ENCODE measurements around the gene JAM3. TPM values are rescaled to one million over a fixed set of nuclear protein-coding genes. Genes with fewer than 3 reads are reported as not detected.

JAM3 gene
- polyA plus RNA-seq, 1 donor from 2014 or later: 46.1 TPM

DNA sequence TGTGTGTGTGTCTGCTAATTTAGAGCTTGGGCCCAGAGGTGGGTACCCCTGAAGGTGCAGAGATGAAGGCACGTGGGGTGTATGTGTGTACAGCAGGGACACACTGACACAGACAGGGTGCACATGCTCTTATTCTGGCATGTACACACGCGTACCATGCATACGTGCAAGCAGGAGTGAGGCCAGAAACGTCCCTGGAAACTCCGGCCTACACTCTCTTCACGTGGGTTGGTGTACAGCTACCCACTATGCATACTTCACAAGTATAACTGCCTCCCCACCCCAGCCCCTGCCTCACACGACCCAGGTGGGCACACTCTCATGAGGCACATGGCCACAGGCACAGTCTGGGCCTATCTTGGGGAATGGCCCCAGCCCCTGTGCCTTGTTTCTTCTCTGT lies 27.5 kb upstream of the JAM3 start:
- Histone ChIP-seq H3K27me3 (ENCODE audit: insufficient read depth, low read depth, low read length) (no peaks in the 10 kb centered on the region), H2AFZ (ENCODE audit: low read depth, low read length) (no peak overlapping the region), H3K4me2 (ENCODE audit: low read length) (no peak overlapping the region), H3K27ac (ENCODE audit: low read length) (no peak overlapping the region), H4K20me1 (ENCODE audit: insufficient read depth) (no peaks in the 10 kb centered on the region), H3K36me3 (ENCODE audit: insufficient read depth, low read length) (no peaks in the 10 kb centered on the region), H3F3A (ENCODE audit: insufficient read depth, low read length, poor library complexity, severe bottlenecking) (no peaks in the 10 kb centered on the region), H3K9ac (ENCODE audit: low read length) (no peak overlapping the region), H3K9me2 (ENCODE audit: insufficient read depth, low read length) (no peaks in the 10 kb centered on the region), H3K4me3 (ENCODE audit: low read length) (no peak overlapping the region), H3K79me2 (replicated peaks; ENCODE audit: insufficient read depth, low read length) (no peaks in the 10 kb centered on the region), H3K9me3 (ENCODE audit: low read length) (no peaks in the 10 kb centered on the region)
- no peak for TF ChIP-seq EZH2 (IDR thresholded peaks at IDR 0.05; ENCODE audit: borderline replicate concordance, insufficient read depth, low read length, poor library complexity, severe bottlenecking)
- no peak for TF ChIP-seq TAF1 (IDR thresholded peaks at IDR 0.05; ENCODE audit: low read depth)
- TF ChIP-seq EP300 (conservative IDR thresholded peaks at IDR 0.05; ENCODE audit: poor library complexity, severe bottlenecking): no peak
- TF ChIP-seq, protein P1, sequence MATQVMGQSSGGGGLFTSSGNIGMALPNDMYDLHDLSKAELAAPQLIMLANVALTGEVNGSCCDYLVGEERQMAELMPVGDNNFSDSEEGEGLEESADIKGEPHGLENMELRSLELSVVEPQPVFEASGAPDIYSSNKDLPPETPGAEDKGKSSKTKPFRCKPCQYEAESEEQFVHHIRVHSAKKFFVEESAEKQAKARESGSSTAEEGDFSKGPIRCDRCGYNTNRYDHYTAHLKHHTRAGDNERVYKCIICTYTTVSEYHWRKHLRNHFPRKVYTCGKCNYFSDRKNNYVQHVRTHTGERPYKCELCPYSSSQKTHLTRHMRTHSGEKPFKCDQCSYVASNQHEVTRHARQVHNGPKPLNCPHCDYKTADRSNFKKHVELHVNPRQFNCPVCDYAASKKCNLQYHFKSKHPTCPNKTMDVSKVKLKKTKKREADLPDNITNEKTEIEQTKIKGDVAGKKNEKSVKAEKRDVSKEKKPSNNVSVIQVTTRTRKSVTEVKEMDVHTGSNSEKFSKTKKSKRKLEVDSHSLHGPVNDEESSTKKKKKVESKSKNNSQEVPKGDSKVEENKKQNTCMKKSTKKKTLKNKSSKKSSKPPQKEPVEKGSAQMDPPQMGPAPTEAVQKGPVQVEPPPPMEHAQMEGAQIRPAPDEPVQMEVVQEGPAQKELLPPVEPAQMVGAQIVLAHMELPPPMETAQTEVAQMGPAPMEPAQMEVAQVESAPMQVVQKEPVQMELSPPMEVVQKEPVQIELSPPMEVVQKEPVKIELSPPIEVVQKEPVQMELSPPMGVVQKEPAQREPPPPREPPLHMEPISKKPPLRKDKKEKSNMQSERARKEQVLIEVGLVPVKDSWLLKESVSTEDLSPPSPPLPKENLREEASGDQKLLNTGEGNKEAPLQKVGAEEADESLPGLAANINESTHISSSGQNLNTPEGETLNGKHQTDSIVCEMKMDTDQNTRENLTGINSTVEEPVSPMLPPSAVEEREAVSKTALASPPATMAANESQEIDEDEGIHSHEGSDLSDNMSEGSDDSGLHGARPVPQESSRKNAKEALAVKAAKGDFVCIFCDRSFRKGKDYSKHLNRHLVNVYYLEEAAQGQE (IDR thresholded peaks at IDR 0.05; ENCODE audit: borderline replicate concordance): no peak
- no peak for TF ChIP-seq RAD21 (conservative IDR thresholded peaks at IDR 0.05)
- no peak for TF ChIP-seq CTCF (IDR thresholded peaks at IDR 0.05; ENCODE audit: poor library complexity, severe bottlenecking)

GRCh38 chr11:134041791-134042696 lies 26.8 kb upstream of the JAM3 start:
- Histone ChIP-seq H2AFZ (ENCODE audit: low read depth, low read length) (no peak overlapping the region), H3K4me2 (ENCODE audit: low read length) (no peak overlapping the region), H3K4me3 (ENCODE audit: low read length) (no peak overlapping the region), H3F3A (ENCODE audit: insufficient read depth, low read length, poor library complexity, severe bottlenecking) (no peaks in the 10 kb centered on the region), H3K27ac (ENCODE audit: low read length) (no peak overlapping the region), H3K79me2 (replicated peaks; ENCODE audit: insufficient read depth, low read length) (no peaks in the 10 kb centered on the region), H3K27me3 (ENCODE audit: insufficient read depth, low read depth, low read length) (no peaks in the 10 kb centered on the region), H3K9ac (ENCODE audit: low read length) (no peak overlapping the region), H3K36me3 (ENCODE audit: insufficient read depth, low read length) (no peaks in the 10 kb centered on the region), H4K20me1 (ENCODE audit: insufficient read depth) (no peaks in the 10 kb centered on the region), H3K9me3 (ENCODE audit: low read length) (no peaks in the 10 kb centered on the region), H3K9me2 (ENCODE audit: insufficient read depth, low read length) (no peaks in the 10 kb centered on the region)
- TF ChIP-seq TAF1 (IDR thresholded peaks at IDR 0.05; ENCODE audit: low read depth) (no peak), POLR2AphosphoS5 (IDR thresholded peaks at IDR 0.05) (no peak), CTCF (IDR thresholded peaks at IDR 0.05; ENCODE audit: poor library complexity, severe bottlenecking) (no peak), EP300 (conservative IDR thresholded peaks at IDR 0.05; ENCODE audit: poor library complexity, severe bottlenecking) (no peak), RAD21 (conservative IDR thresholded peaks at IDR 0.05) (no peak), SMC3 (conservative IDR thresholded peaks at IDR 0.05; ENCODE audit: poor library complexity) (no peak), EZH2 (IDR thresholded peaks at IDR 0.05; ENCODE audit: borderline replicate concordance, insufficient read depth, low read length, poor library complexity, severe bottlenecking) (no peak), MXI1 (conservative IDR thresholded peaks at IDR 0.05; ENCODE audit: poor library complexity, severe bottlenecking) (no peak)
- TF ChIP-seq, protein P1 (IDR thresholded peaks at IDR 0.05; ENCODE audit: borderline replicate concordance): no peak
